T-helper 1 cell treated with Interleukin-12 subunit alpha and Interleukin-12 subunit beta and Interleukin-4 antibody, amounts not matched to agents 30 μg/mL and 1 μg/mL, for 36 hours (primary cell): ENCODE measurements around the gene FAM114A1.
"Not testable (repeated sequence)": the region's sequence is repeated elsewhere in the genome, so short reads cannot be mapped to it uniquely, and the experiment has no call there.

Experiments
- H3K27ac Mint-ChIP-seq: one replicate; pipeline ENCODE4 v1.8.0; 2021; ENCODE audit warnings: mild to moderate bottlenecking, mixed read lengths
- H3K27me3 Mint-ChIP-seq: one replicate; pipeline ENCODE4 v1.8.0; 2021; ENCODE audit warnings: low read depth, mixed read lengths
- H3K36me3 Mint-ChIP-seq: one replicate; pipeline ENCODE4 v1.8.0; 2021; ENCODE audit warnings: low read depth, mixed read lengths
- H3K4me1 Mint-ChIP-seq: one replicate; pipeline ENCODE4 v1.8.0; 2021; ENCODE audit warnings: low read depth, mixed read lengths
- H3K4me3 Mint-ChIP-seq: one replicate; pipeline ENCODE4 v1.8.0; 2021; ENCODE audit warnings: mild to moderate bottlenecking, moderate library complexity, mixed read lengths
- H3K9me3 Mint-ChIP-seq: one replicate; pipeline ENCODE4 v1.8.0; 2021; ENCODE audit warnings: mixed read lengths

Gene FAM114A1

DNA sequence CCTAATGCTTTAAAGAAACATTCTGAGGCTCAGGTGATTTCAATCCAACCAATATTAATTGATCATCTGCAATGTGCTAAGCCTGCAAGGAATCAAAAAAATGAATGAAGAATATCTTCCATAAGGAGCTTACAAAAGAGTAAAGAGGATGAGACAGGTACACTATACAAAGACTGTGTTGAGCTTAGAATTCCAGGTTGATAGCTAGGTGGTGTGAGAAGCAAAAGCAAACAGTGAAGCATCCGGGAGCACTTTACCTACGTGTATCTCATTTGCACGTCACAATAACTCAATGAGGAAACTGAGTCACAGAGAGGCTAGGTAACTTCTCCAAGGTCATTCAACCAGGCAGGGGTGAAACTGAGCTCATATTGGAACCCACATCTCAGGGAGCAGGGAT, 37.1 kb downstream of the FAM114A1 start:
- H3K27me3 Mint-ChIP-seq, result peaks cover 4% of the 10 kb centered on the region
- peaks cover 15% of the 10 kb centered on the region for H3K4me1 Mint-ChIP-seq
- no peak overlapping the region for H3K27ac Mint-ChIP-seq
- H3K9me3 Mint-ChIP-seq, result no peaks in the 10 kb centered on the region
- no peak overlapping the region for H3K4me3 Mint-ChIP-seq
- no peaks in the 10 kb centered on the region for H3K36me3 Mint-ChIP-seq

DNA sequence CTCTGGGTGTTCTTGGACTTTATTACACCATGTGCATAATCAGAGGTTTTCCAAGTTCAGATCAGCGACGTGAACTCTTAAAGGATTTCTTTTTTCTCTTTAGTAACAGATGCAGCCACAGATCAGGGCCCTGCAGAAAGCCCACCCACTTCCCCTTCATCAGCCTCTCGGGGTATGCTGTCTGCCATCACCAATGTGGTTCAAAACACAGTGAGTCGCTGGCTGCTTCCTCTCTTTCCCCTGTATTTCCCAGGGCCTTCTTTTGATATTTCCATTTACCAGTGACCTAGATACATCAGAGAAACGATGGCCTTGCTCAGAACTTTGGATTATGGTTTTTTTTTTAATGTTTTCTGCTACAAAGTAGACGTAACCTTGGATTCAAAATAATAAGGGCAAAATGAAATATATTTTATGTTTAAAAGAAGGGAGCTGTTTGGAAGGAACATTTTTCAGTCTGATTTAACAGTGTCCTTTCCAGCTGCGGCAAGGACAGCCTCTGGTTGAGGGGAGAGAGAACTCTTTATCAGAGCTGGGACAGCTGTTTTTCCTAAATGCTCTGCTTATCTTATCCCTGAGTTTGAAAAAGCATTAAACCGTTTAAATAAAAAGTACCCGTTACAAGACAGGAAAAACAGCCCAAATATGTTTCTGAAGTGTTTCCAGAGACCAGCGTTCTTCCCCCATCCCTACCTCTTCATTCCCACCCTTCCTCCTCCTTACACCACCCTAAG, 38.2 kb downstream of the FAM114A1 start:
- Mint-ChIP-seq H3K27ac (no peak overlapping the region), H3K4me3 (no peak overlapping the region), H3K27me3 (no peaks in the 10 kb centered on the region), H3K4me1 (peaks cover 20% of the 10 kb centered on the region), H3K36me3 (peaks cover 2% of the 10 kb centered on the region), H3K9me3 (no peaks in the 10 kb centered on the region)

DNA sequence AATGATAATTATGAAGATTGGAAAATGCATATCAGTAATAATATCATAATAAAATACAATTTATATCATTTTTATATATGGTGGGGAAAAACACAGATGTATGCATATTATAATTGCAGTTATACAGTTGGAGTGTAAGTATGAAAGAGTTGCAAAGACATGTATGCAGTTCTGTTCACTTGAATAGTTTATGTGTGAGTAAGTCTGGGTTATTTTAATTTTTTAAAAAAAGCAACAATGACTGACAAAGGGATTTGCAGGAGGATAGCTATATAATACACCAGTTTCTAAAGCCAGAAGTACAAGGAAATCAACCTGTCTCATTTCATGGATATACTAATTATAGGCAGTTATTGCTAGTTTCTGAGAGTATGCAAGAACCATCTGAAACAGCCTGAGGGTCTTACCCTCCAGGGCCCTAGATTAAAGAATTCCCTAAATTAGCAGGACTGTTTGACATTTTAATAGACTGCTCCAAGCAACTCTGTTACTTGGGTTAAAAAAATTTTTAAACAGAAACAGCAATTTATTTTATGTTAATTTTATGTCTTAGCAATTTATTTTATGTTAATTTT, 40.2 kb downstream of the FAM114A1 start:
- Mint-ChIP-seq H3K4me3 (no peak overlapping the region), H3K27ac (no peak overlapping the region), H3K9me3 (no peaks in the 10 kb centered on the region), H3K4me1 (peaks cover 20% of the 10 kb centered on the region), H3K36me3 (peaks cover 2% of the 10 kb centered on the region), H3K27me3 (no peaks in the 10 kb centered on the region)

DNA sequence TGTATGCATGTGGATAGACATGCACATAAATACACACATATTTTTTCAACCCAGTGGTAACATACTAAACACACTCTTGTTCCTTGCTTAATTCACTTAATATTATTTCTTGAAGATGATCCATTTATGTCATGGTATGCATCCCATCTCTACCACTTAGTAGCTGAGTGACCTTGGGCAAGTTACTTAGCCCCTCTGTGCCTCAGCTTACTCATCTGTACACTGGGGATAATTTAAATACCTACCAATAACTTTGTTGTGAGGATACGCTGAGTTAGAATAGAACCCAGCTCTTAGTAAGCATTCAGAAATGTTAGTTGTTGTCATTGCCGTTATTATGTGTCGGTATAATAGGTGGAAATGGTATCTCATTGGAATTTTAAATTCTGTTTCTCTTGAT, 41.4 kb downstream of the FAM114A1 start:
- peaks cover 19% of the 10 kb centered on the region for H3K4me1 Mint-ChIP-seq
- no peak overlapping the region for H3K4me3 Mint-ChIP-seq
- no peak overlapping the region for H3K27ac Mint-ChIP-seq
- no peaks in the 10 kb centered on the region for H3K27me3 Mint-ChIP-seq
- H3K36me3 Mint-ChIP-seq, result peaks cover 5% of the 10 kb centered on the region
- no peaks in the 10 kb centered on the region for H3K9me3 Mint-ChIP-seq

DNA sequence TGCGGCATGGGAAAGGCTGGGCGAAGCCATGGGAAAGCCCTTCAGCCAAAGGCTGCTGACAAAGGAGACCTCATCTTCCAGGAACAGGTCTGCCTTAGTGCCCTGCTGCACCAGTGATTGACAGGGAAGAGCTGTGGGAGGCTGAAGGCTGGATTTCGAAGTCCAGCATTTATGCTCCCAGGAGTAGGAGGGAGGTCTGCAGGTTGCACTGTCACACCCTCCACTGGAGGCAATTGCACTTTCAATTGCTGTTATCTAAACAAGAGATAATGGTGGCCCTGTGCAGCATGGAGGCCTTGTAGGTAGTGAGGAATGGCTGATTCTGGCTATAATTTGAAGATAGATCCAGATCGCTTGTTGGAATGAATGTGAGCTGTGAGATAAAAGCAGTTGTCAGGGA, 43.7 kb downstream of the FAM114A1 start:
- Mint-ChIP-seq H3K4me3 (no peak overlapping the region), H3K4me1 (peaks cover 17% of the 10 kb centered on the region), H3K27ac (no peak overlapping the region), H3K9me3 (peaks cover 4% of the 10 kb centered on the region), H3K27me3 (no peaks in the 10 kb centered on the region), H3K36me3 (peaks cover 6% of the 10 kb centered on the region)

DNA sequence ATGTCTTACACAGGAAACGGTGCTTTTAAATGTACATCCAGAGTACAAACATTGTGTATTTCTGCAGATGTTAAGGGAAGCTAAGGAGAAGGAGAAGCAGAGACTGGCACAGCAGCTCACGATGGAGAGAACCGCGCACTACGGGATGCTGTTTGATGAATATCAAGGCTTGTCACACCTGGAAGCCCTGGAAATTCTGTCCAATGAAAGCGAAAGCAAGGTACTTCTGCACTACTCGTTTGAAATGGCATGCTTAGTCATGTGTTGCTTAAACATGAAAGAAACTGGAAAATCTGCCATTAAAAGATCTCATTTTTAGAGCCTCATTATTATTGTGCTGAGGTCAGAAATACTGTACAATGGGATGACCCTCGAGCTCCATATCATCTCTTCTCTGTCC, 47.2 kb downstream of the FAM114A1 start:
- Mint-ChIP-seq H3K4me1 (peaks cover 17% of the 10 kb centered on the region), H3K27ac (peak overlapping the region; percentile 75), H3K36me3 (peaks cover 8% of the 10 kb centered on the region), H3K27me3 (no peaks in the 10 kb centered on the region), H3K4me3 (peak overlapping the region; percentile 56), H3K9me3 (peaks cover 5% of the 10 kb centered on the region)

DNA sequence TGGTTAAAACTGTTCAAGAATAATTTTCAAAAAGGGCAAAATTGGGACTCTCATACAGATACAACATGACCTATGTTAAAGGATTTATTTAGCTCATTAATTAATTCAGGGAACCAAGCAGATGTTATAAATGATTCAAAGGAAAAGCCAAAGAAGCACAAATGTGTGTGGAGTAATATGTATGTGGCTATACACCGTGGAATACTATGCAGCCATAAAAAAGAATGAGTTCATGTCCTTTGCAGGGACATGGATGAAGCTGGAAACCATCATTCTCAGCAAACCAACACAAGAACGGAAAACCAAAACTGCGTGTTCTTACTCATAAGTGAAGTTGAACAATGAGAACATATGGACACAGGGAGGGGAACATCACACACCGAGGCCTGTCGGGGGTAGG, 48.7 kb downstream of the FAM114A1 start:
- H3K27me3 Mint-ChIP-seq, H3K27ac Mint-ChIP-seq, H3K36me3 Mint-ChIP-seq, H3K9me3 Mint-ChIP-seq, H3K4me3 Mint-ChIP-seq: not testable (repeated sequence)
- peaks cover 18% of the 10 kb centered on the region for H3K4me1 Mint-ChIP-seq

DNA sequence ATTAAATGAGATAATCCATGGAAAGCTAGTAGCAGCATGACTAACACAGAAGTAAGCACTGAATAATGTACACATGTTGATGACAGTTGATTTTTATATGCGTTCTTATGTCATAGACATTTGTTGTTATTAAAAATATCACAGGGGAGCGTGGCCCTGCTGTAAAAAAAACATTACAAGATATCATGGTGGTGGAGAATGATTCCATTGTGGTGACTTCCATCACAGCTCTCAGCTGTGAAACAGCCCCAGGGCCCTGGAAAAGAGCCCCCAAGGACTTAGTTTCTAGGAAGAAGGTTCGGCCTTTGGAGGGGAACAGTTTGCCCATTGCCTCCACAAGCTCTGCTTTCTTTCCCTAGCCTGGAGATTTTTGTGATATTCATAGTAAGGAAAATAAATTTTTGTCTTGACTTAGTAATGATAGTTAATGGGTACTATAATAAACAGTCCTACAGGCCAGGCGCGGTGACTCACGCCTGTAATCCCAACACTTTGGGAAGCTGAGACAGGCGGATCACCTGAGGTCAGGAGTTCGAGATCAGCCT, 49.9 kb downstream of the FAM114A1 start:
- peaks cover 5% of the 10 kb centered on the region for H3K36me3 Mint-ChIP-seq
- peaks cover 18% of the 10 kb centered on the region for H3K4me1 Mint-ChIP-seq
- no peak overlapping the region for H3K27ac Mint-ChIP-seq
- no peaks in the 10 kb centered on the region for H3K27me3 Mint-ChIP-seq
- H3K4me3 Mint-ChIP-seq, result no peak overlapping the region
- H3K9me3 Mint-ChIP-seq, result peaks cover 5% of the 10 kb centered on the region

DNA sequence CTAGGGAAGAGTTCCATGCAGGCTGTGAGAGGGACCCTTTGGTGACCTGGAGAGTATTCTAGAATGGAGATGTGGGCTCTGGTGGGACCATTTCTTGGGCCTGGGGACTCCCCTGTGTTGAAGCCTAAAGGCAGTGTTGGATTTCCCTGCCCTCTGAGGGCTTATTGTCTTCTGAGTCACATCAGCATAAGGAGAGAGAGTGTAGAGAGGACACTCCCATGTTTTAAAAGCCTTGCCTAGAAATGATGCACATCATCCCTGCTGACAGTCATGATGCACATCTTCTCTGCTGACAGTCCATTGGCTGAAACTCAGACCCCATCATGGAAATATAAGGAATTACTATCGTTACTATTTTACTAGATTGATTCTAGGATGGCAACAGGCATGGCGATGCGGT, 51.9 kb downstream of the FAM114A1 start:
- Mint-ChIP-seq H3K27me3 (no peaks in the 10 kb centered on the region), H3K4me3 (no peak overlapping the region), H3K36me3 (peaks cover 3% of the 10 kb centered on the region), H3K27ac (no peak overlapping the region), H3K4me1 (peaks cover 16% of the 10 kb centered on the region), H3K9me3 (peaks cover 5% of the 10 kb centered on the region)

DNA sequence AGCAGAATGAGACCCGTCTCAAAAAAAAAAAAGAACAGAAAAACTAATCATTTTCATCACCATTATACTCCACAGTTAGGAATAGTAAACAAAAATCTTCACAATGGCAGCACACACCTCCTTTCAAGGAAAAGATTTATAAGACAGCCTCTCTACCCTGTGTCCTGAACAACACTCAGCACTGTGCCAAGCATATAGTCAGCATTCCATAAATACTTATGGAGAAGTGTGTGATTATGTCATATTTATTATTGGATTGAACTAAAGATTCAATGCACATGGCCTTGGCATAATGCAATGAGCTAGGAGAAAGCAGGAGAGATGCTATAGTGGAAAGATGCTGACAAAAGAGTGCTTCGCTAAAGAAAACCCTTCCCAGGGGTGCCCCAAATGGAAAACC, 52.6 kb downstream of the FAM114A1 start:
- no peaks in the 10 kb centered on the region for H3K27me3 Mint-ChIP-seq
- H3K27ac Mint-ChIP-seq, result no peak overlapping the region
- H3K4me3 Mint-ChIP-seq, result no peak overlapping the region
- H3K9me3 Mint-ChIP-seq, result peaks cover 5% of the 10 kb centered on the region
- peaks cover 10% of the 10 kb centered on the region for H3K4me1 Mint-ChIP-seq
- peaks cover 3% of the 10 kb centered on the region for H3K36me3 Mint-ChIP-seq

DNA sequence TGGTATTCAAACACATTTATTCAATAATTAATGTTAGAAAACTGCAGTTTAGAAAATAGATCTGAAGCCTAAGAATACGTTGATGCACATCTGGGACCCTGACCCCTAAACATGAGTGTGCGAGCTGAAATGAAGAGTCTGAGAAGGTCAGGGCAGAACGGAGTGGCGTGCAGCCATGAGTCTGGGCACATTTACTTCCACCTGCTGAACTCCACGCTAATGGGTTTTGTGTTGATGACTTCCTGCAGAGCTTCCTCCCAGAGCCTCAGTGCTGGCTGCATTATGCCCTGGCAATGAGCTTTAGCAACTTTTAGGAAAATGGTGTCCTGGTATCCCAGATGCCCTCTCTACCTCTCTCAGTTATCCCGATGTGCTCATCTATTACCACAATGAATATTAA, 53.1 kb downstream of the FAM114A1 start:
- Mint-ChIP-seq H3K9me3 (peaks cover 5% of the 10 kb centered on the region), H3K4me3 (no peak overlapping the region), H3K36me3 (peaks cover 3% of the 10 kb centered on the region), H3K27ac (no peak overlapping the region), H3K4me1 (peaks cover 6% of the 10 kb centered on the region), H3K27me3 (no peaks in the 10 kb centered on the region)

DNA sequence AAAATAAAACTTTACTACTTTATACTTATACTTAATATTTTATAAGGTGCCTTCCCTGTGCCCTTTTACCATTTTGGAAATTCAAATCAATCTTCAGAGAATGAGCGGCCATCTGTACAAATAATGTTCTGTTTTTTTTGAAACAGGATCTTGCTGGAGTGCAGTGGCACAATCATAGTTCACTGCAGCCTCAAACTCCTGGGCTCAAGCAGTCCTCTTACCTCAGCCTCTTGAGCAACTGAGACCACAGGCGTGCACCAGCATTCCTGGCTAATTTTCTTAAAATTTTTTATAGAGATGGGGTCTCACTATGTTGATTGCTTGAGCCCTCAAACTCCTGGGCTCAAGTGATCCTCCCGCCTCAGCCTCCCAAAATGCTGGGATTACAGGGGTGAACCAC, 53.5 kb downstream of the FAM114A1 start:
- H3K36me3 Mint-ChIP-seq, result peaks cover 2% of the 10 kb centered on the region
- H3K4me1 Mint-ChIP-seq, result peaks cover 6% of the 10 kb centered on the region
- H3K27ac Mint-ChIP-seq, result no peak overlapping the region
- H3K9me3 Mint-ChIP-seq, result peaks cover 2% of the 10 kb centered on the region
- no peaks in the 10 kb centered on the region for H3K27me3 Mint-ChIP-seq
- no peak overlapping the region for H3K4me3 Mint-ChIP-seq

DNA sequence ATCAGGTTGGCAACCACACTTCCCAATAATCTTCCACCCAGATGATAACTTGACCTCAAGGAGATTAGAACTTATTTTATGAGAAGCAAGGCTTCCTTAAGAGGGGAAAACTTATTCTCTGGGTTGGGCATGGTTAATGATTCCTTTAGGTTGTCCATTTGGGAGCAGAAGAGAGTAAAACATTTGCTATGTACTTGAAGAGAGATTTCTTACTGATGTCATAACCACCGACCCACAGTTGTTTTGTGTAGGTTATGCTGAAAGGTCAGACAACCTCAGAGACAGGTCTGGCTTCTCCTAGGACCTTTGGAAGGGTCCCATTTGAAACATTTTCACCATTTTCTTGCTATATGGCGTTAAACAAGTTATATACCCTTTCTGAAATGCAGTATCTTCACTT, 56.1 kb downstream of the FAM114A1 start:
- H3K36me3 Mint-ChIP-seq, result no peaks in the 10 kb centered on the region
- no peaks in the 10 kb centered on the region for H3K27me3 Mint-ChIP-seq
- H3K4me1 Mint-ChIP-seq, result peaks cover 6% of the 10 kb centered on the region
- H3K9me3 Mint-ChIP-seq, result no peaks in the 10 kb centered on the region
- no peak overlapping the region for H3K4me3 Mint-ChIP-seq
- H3K27ac Mint-ChIP-seq, result no peak overlapping the region

DNA sequence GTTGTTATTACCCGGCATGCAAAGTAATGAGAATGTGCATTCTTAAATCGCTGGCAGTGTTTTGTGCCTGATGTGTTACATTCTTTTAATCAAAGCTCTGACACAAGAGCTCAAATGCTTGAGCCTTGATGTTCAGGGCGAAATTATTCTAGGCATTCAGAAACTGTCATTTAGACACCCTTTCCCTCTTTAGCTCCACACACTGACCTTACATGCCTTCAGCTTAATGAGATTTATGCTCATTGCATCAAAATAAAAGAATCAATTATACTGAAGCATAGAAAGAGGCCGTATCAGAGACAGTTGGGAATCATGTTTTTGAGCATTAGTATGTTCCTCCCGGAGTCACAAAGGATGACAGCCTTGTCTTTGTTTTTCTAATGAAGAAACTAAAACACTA, 56.7 kb downstream of the FAM114A1 start:
- Mint-ChIP-seq H3K4me3 (no peak overlapping the region), H3K36me3 (no peaks in the 10 kb centered on the region), H3K9me3 (no peaks in the 10 kb centered on the region), H3K27me3 (no peaks in the 10 kb centered on the region), H3K27ac (no peak overlapping the region), H3K4me1 (peaks cover 6% of the 10 kb centered on the region)
